Gastroesophageal sphincter (tissue), 3 donors: ENCODE measurements around the gene SPINK7.

ENCODE experiments used
- CTCF ChIP-seq, 4 experiments: fragments of 200-600 bp in 2 of 4; fragments of 450-650 bp in 2 of 4; sonication (generic) in 1 of 4; IDR thresholded peaks; one replicate each; pipeline ENCODE4 v1.5.1; 2017 to 2019; ENCODE audit warnings: antibody characterized with exemption in 4 of 4, mild to moderate bottlenecking in 2 of 4, moderate library complexity in 2 of 4
- POLR2A ChIP-seq, 2 donors: fragments of 450-650 bp; IDR thresholded peaks; one replicate each; pipeline ENCODE4 v1.6.1; 2017; ENCODE audit warnings: antibody characterized with exemption in 2 of 2, mild to moderate bottlenecking in 2 of 2, moderate library complexity in 1 of 2
- POLR2AphosphoS5 ChIP-seq: sonication (generic); formaldehyde crosslinking; IDR thresholded peaks from one replicate; pipeline ENCODE4 v1.6.1; 2017; ENCODE audit warnings: antibody characterized with exemption

- TF ChIP-seq CTCF (IDR thresholded peaks at IDR 0.05), result no peak
- TF ChIP-seq POLR2A (IDR thresholded peaks at IDR 0.05), result no peak
- TF ChIP-seq POLR2AphosphoS5, result no peak
Observed at GRCh38 chr5:148347706-148348105, 35.5 kb downstream of the SPINK7 start.
